ENCODE results near the gene OR6V1.
A peak's percentile ranks its signal among the peaks of the same experiment; 100 is the strongest.

The OR6V1 gene, protein sequence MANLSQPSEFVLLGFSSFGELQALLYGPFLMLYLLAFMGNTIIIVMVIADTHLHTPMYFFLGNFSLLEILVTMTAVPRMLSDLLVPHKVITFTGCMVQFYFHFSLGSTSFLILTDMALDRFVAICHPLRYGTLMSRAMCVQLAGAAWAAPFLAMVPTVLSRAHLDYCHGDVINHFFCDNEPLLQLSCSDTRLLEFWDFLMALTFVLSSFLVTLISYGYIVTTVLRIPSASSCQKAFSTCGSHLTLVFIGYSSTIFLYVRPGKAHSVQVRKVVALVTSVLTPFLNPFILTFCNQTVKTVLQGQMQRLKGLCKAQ

DNA sequence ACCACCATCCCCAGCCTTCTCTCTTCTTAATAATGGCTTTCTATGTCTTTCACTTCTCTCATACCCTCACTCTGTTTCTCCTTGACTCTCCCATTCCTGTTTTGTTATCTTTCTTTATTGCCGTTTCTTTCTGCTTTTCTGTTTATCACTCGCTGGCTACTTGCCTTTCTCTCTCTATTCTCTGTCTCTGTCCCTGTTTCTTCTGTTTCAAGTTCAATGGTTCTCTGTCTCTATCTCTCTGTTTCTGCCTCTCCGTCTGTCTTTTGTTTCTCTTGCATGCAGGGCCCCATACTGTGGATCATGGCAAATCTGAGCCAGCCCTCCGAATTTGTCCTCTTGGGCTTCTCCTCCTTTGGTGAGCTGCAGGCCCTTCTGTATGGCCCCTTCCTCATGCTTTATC is at the start of gene OR6V1:
TSS of gene OR6V1 (plus strand) at position 301 of the 400 bp plus-strand sequence. CDS start at position 301, 0 bp downstream.
- no peak for DNase-seq (ENCODE audit: low spot score)

DNA sequence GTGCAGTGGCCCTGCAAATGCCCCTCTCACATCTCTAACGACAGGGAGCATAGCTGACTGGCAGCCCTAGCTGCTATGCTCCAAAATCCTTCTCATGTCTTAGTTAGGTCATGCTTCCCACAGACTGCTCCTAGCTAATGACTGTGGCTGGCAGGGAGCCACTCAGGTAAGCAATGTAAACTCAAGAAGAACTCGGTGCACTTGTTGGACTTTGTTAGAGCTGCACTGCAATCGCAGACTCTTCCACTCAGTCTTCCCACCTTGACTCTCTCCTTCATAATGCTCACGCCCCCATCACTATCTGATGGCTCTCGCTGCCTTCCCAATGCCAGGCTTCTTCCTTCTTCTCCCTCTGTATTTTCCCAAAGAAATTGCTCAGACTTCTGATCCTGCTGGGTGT is 49.2 kb upstream of the OR6V1 start:
- DNase-seq (ENCODE audit: low spot score) = no peak

DNA sequence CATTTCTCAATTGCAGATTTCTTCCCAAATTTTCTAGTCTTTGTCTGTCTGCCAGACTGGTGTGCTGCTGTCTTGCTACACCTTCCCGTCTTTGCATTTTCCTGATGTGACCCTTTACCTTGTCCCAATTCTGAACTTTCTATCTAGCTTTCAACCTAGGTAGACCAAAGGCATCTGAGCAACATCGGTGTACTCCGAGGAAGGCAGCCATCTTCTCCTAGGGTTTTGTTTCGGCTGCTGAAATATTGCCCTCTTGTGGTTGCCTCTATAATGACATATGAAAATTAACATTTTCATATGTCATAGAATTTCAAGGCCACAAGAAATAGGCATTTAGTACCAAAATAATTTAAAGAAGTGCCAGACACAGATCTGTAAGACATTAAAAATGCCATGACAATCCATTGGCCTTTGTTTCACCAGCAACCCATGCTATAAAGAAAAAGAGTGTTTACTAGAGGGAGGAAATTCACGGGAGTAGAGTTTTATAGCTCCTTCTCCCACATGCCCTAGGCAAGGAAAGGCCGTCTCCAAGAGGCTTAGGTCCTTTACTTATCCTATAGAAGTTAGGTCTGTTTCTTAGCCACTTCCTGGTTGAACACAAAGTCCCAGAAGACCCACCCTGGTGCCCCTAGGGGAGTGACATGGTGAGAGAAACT is 48.6 kb upstream of the OR6V1 start:
- DNase-seq (ENCODE audit: low spot score) = peak; percentile 77

DNA sequence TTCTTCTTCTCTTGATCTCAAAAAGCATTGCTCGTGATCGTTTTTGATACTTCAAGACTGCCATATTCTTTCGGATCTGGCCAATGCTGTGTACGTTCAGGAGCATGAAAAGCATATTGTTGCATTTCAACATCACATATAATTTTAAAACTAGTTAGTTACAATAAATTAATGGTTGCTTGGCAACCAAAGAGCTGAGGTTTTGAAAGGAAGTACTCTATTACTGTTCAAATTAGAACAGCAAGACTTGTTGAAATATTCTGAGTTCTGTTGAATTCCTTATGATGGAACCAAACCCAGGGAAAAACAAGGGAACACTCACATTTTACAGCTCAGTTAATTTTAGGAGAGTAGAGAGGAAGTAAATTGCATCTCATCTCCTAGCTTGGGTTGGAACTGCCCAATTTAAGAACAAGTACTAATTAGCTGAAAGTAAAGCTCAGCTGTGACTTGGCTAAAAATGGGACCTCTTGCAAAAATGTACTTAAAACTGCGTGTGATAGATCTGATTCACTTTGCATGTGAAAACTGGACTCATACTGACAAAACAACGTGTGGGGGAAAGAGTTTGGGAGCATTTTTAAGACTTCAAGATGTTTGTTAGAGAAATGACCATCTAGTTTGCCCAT is 46.4 kb upstream of the OR6V1 start:
- no peak for DNase-seq (ENCODE audit: low spot score)

DNA sequence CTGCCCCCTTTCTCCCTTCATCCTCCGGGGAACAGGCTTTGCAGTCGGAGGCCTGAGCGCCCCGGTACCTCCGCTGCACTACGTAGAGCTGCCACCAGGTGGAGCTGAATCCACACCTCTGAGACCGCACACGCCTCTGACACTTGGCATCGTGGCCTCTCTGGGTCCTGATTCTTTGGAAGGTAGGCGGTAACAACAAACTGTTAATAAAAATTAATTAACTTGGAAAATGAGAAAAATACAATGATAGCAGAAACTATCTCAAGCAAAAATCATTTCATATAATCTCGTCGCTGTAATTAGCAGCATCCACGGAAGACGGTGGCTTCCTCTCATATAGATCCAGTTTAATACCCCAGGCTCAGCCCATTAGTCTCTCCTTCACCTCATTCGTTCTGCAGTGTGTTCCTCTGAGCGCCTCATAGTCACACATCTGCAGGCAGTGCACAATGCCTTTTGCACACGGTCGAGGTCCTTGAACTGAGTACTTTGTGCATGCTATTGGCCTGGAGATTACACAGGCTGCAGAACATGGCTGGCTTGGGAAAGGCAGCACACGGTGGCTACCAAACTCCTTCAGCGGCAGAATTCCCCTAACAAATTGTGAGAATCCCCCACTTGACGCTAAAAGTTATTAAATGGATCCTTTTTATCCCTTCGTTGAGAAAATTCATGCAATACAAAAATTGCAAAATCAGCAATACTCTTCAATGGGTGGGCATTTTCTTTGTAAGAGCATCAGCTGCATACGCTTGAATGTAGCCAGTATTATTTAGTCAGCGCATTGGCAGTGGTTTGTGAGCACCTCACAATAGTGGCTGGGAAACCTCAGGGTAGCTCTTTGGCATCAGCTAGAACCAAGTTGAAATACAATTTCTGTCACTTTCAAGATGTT is 43.9 kb upstream of the OR6V1 start:
- peak; percentile 74 for DNase-seq (ENCODE audit: low spot score)

DNA sequence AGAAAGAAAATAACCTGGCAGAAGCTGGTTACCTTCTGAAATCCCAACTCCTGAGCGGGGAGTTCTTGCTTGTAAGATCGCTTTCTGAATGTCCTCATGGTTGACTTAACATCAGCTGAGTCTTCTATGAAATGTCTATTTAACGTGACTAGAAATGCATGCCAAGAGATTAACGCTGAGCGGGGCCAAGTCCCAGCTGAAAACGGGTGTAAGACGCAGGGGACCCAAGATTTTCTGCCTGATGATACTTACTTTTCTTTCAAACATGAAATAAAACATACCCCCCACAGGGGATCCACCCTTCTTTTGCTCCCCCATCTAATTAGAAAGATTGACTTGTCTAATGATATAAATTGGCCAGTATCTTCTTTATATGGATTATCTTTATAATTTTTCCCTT is 40.1 kb upstream of the OR6V1 start:
- no peak for DNase-seq (ENCODE audit: low spot score)

DNA sequence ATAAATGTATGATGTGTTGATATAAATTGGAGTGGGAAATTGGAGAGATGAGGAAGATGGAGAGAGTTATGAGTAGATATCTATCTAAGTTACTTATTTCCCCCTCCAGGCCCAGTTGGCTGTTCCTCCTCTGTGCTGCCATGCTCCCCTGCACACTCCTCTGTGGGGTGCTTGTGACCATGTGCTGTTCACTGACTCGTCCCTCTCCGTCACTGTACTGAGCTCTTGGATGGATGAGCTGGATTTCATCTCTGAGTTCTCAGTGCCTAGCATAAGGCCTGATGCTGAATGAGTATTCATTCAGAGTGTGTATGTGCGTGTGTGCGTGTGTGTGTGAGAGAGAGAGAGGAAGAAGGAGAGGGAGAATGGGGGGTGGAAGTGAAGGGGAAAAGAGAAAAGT is 39.7 kb upstream of the OR6V1 start:
- DNase-seq (ENCODE audit: low spot score) = no peak

DNA sequence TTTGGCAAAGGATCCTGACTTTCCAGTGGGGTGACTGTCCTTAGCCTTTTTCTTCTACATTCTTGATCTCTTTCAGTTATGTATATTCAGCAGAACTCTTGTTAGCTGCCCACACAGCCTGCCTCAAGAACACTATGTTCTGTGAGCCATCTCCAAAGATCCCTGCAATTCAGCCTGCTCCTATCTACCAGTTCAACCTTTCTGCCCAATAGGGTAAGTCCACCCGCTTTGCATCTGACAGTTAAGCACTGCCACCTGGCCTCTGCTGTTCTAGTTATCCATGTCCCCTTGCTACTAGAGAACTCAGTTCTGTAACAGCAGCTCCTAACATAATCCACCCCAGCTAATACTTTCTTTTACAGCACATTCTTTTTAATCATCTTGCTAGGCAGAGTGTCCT is 38.7 kb upstream of the OR6V1 start:
- no peak for DNase-seq (ENCODE audit: low spot score)

DNA sequence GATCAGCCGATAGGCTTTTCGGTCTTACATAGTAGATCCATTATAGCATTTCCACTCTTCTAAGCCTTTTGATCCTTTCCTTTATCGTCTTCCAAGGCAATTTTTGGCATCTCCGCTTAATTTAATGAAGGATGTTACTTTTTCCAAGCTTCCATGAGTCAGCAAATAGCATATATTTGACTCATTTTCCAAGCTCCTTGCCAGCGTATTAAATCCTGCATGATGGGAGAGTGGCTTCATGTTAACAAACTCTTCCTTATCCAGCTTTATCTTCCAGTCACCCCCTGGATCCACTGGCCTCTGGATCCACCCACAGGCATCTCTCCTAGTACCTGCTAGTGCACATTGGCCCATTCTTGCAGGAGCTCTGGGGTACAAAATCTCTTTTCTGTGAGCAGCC is 38.2 kb upstream of the OR6V1 start:
- peak; percentile 62 for DNase-seq (ENCODE audit: low spot score)

DNA sequence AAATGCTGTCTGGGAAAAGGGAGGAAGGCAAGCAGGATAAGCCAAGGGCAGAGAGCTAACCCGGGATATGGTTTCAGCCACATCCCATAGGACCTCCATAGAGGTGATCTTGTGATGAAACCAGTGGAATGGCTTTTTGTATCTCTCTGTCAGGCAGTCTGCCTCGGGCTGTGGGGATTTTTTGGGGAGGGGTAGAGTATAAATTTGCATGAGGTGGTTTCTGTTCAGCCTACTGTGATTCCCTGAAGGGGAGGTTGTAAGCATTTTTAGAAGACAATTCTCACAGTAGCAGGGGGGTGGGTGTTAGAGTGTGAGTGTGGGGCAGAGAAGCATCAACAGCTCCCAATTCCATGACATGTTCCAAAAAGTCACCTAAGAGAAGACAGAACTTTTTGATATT is 37.1 kb upstream of the OR6V1 start:
- DNase-seq (ENCODE audit: low spot score) = no peak

DNA sequence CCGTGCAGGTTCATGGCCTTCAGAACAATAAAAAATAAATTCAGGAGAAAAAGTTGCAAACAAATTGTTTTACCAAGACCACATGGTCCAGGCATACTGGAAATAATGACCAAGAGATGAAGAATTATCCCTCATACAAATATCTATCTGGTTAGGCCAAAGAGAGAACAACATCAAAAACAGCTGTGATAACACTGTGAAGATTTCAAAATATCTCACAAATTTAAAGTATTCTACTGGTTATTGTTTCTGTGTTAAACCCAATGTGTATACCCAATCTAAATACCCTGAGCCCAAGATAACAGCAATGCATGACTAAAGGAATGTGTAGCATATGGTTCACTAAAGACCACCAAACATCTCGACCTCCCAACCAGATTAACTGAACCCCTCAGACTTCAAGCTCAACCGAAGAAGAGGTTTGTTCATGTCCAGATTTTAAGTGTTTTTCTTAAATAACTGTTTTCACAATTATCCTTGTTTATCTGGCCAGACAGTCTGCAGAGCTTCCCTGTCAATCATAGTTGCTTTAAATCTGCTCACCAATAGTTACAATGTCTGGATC is 36.1 kb upstream of the OR6V1 start:
- no peak for DNase-seq (ENCODE audit: low spot score)

DNA sequence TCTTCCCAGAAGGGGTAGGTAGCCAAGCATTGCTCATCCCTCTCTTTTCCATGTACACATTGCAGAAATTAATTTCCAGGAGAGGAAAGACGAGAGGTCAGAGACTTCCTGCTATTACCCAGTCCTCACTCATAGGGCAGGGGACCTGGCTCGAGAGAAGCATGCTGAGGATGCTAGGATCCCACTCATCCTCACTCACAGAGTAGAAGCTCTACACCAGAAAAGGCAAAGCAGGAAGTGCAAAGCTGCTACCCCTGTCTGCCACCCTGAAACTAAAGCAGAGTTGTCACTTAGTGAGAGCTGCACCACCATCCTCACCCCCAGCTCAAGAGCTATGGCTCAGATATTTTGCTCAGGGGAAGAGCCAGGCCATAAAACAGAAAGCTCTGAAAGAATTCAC is 35.1 kb upstream of the OR6V1 start:
- DNase-seq (ENCODE audit: low spot score) = no peak

DNA sequence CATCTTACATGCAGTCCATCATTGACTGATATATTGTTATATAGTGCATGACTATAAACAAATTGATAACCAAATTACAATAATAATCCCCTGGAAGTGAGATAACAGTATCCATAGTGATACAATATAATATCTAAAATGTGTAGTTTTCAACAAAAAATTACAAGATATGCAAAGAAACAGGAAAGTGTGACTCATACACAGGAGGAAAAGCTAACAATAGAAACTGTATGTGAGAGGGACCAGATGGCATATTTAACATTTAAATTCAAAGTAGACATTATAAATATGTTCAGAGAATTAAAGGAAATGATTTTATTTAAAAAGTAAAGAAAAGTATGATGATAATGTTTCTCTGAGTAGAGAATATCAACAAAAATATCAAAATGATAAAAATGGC is 33.2 kb upstream of the OR6V1 start:
- no peak for DNase-seq (ENCODE audit: low spot score)

DNA sequence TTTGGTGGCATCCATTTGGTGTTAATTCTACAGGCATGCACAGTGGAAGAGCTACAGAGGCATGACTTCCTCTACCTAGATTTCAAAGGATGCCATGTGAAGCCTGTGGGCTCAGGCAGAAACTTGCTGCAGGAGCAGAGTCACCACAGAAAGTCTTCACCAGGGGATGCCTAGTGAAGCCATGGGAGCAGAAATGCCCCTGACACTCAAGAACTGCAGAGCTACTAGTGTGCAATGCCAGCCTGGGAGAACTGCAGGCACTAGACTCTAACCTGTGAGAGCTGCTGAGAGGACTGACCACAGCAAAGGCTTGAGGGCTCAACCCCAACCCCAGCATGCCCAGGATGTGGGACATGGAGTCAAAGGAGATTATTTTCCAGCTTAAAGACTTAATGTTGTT is 29.1 kb upstream of the OR6V1 start:
- DNase-seq (ENCODE audit: low spot score) = no peak

DNA sequence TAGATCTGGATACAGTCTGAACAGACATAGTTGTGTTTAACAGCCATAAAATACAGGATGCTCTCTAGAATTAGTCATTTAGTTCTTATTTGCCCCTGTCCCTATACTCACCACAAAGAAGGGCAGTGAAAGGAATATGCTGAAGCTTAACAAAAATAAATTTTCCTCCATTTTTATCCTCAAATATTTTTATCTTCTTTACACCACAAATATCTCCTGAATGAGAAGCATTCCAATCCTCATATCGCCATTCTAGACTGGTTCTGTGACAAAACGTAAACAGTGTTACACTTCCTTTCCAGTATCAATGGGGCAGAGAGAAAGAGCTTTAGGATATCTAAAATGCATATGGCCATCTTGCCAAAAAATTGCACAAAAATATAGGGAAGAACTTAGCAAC is 26.8 kb upstream of the OR6V1 start:
- DNase-seq (ENCODE audit: low spot score) = no peak

DNA sequence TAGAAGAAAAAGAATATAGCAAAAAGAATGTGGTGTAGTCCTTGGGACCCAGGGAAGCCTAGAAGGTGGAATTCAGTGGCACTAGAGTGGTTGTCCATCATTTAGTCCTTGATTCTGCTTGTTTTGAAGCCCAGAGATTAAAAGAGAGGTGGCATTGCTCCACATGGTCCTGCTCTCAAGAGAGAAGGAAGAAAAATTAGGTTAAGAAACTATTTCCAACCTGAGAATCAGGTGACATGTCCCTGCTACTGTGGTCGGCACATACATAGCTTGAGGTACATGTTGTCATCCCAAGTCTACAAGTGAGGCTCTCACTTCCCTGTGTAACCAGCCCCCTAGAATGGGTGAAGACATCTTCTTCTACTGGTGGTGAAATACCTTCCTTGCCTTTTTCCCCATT is 25.1 kb upstream of the OR6V1 start, which contains the start of gene OR9A2:
TSS of gene OR9A2 (minus strand) at position 101 of the 400 bp plus-strand sequence. CDS start at position 101, 0 bp downstream.
- no peak for DNase-seq (ENCODE audit: low spot score)

DNA sequence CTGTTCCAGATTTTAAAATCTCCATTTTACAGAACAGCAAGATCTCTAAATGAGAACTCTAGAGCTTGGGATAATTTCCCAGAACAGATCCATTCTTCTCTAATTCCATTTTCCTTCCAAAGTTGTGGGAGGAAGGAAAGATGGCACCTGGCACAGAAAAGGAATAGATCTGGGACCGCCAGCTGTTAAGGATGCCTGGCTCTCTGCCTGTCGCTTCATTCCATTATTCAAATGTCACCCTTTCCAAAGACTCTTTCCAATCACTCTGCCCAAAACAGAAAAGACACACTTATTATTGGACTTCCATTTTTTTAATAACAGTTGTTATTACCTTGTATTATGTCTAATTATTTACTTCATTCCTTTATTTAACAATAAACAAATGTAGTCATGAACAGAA is 24.5 kb upstream of the OR6V1 start:
- DNase-seq (ENCODE audit: low spot score) = no peak

DNA sequence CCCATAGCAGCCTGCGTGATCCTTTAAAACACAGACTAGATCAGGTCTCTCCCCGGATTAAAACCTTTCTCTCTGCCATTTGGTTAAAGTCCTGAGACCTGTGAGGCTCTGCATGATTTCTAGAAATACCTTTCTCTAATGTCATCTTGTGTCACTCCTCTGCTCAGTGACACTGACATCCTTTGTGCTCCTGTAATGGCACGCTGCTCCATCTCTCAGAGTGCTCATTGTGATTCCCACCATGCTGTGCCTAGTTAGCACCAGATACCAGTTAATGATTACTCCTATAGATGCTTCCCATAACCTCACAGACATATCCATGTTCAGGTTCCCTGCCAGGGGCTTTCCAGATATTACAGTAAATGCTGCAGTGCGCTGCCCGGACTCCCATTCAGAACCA is 13.5 kb upstream of the OR6V1 start:
- no peak for DNase-seq (ENCODE audit: low spot score)

DNA sequence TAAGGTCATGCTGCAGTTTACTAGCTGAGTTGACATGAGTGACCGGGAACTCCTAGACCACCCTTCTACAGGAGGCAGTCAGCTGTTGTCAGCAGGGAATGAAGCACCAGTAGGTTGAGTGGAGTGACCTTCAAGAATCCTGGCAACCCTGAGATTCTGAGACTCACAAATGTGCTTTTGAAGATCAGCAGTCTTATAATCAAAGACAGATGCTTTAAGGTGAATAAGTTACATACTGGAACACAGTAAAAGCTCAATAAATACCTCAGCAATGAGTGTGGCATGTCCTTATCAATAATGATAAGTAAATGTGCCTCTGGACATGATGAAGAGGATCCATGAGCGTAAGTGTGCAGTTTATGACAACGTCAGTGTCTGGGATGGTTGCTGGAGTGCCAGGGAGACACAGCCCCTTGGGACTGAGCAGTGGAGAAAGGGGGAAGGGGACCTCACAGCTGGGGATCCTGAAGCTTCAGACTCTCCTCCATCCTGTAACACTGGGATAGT is 11.9 kb upstream of the OR6V1 start:
- DNase-seq (ENCODE audit: low spot score) = no peak

DNA sequence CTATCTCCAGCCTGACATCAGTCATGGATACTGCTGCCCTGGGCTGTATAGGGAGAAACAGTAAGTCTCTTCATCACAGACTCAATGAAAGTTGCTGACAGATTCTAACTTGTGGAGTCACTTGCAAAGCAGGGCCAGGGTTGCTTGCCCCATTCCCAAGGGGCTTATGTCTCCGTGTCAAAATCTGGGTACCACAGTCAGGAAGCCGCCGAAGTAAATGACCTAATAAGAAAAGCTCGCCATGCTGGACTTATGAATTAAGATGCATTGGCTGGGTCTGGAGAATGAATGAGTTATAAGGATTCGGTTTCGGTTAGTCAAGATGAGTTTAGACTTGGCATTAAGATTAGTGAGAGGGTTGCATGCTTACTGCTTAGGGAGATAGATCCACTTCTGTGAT is 10.8 kb upstream of the OR6V1 start:
- DNase-seq (ENCODE audit: low spot score) = no peak

DNA sequence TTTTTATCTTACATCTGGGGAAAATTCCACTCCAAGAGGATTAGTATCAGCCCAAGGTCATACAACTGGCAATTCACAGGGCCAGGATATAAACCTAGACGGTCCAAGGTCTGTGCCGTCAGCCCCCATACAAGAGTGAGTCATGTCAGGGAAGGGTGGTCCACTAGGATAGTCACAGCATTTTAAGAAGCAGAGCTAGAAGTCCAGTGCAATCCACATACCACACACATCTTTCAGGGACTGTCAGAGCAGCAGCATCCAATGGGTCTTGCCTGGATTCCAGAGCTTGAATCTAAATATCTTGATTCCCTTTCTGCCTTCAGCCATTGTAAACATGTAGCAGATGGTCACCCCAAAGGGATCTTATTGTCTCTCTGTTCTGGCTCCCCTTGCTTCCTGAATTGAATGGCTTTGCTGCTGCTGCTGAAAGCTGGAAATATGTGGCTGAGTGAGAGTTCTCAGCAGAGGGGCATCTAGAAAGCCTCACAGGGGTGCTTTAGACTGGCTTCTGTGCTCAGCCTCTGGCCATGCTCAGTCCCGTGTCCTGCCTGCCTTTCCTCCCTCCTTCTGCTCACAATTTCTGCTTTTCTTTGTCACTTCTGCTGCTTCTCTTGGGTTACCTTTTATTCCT is 9.9 kb upstream of the OR6V1 start:
- DNase-seq (ENCODE audit: low spot score) = no peak

Measured in RKO (cell line).